Suprapubic skin (tissue), 4 donors: Measurements from ENCODE around the gene AGPS. TPM values are rescaled to one million over a fixed set of nuclear protein-coding genes. Genes with fewer than 3 reads are reported as not detected.
"Not testable (repeated sequence)": the region's sequence is repeated elsewhere in the genome, so short reads cannot be mapped to it uniquely, and the experiment has no call there.

Source experiments
- DNase-seq, 2 donors: peaks; one replicate each; pipeline ENCODE4 v3.0.0-alpha.2; 2019; ENCODE audit warnings: low spot score in 2 of 2
- H3K27ac ChIP-seq: fragments of 200-600 bp; sonication (generic); one replicate; pipeline ENCODE4 v1.5.1; 2019
- H3K27me3 ChIP-seq: fragments of 200-600 bp; sonication (generic); one replicate; pipeline ENCODE4 v1.5.1; 2019
- H3K36me3 ChIP-seq: fragments of 200-600 bp; sonication (generic); one replicate; pipeline ENCODE4 v1.5.1; 2019
- H3K4me1 ChIP-seq: fragments of 200-600 bp; sonication (generic); one replicate; pipeline ENCODE4 v1.5.1; 2019
- H3K4me3 ChIP-seq: fragments of 200-600 bp; sonication (generic); one replicate; pipeline ENCODE4 v1.5.1; 2019; ENCODE audit warnings: mild to moderate bottlenecking
- H3K9me3 ChIP-seq: fragments of 200-600 bp; sonication (generic); one replicate; pipeline ENCODE4 v1.5.1; 2019
- EP300 ChIP-seq: sonication (generic); formaldehyde crosslinking; IDR thresholded peaks from one replicate; pipeline ENCODE4 v1.6.1; 2017; ENCODE audit warnings: antibody characterized with exemption
- POLR2A ChIP-seq, 2 donors: fragments of 450-650 bp; IDR thresholded peaks; one replicate each; pipeline ENCODE4 v1.6.1; 2017; ENCODE audit warnings: antibody characterized with exemption in 2 of 2, mild to moderate bottlenecking in 2 of 2, moderate library complexity in 2 of 2
- POLR2AphosphoS5 ChIP-seq, 3 donors: sonication (generic); formaldehyde crosslinking; IDR thresholded peaks; one replicate each; pipeline ENCODE4 v1.6.1; 2017; ENCODE audit warnings: antibody characterized with exemption in 3 of 3
- WGBS: methylation state at CpG from one replicate; pipeline ENCODE4 v1.1.5; 2018; 5-methylcytosine and 5-hydroxymethylcytosine counted together
- total RNA-seq, 4 donors: library from RNA; depleted of rRNA; stranded (reverse); fragments of >200 nt; gene quantifications; one replicate each; pipeline ENCODE4 v1.1.0, GENCODE V29; 2016
- TF ChIP-seq, protein P1 (sequence below), 2 donors: fragments of 200-600 bp in 1 of 2; fragments of 450-650 bp in 1 of 2; sonication (generic) in 1 of 2; IDR thresholded peaks; one replicate each; pipeline ENCODE4 v1.5.1; 2016 to 2019; ENCODE audit warnings: antibody characterized with exemption in 2 of 2, mild to moderate bottlenecking in 1 of 2, moderate library complexity in 1 of 2

The AGPS gene
- total RNA-seq, 4 donors from 2014 or later = 10.9 to 19.4 (median 13.9) TPM

DNA sequence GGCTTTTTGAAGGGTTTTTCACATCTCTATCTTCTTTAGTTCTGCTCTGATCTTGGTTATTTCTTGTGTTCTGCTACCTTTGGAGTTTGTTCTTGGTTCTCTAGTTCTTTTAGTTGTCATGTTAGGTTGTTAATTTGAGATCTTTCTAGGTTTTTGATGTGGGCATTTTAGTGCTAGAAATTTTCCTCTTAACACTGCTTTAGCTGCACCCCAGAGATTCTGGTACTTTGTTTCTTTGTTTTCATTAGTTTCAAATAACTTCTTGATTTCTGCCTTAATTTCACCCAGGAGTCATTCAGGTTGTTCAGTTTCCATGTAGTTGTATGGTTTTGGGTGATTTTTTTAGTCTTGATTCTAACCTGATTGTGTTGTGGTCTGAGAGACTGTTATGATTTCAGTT, 34.7 kb downstream of the AGPS start:
- no peaks in the 10 kb centered on the region for H3K27me3 ChIP-seq
- H3K27ac ChIP-seq = no peak overlapping the region
- peaks cover 6% of the 10 kb centered on the region for H3K9me3 ChIP-seq
- DNase-seq = no peak
- no peaks in the 10 kb centered on the region for H3K4me1 ChIP-seq
- no peaks in the 10 kb centered on the region for H3K36me3 ChIP-seq
- TF ChIP-seq POLR2AphosphoS5 (IDR thresholded peaks at IDR 0.05) (no peak), EP300 (no peak), POLR2A (IDR thresholded peaks at IDR 0.05) (no peak)
- TF ChIP-seq, protein P1, sequence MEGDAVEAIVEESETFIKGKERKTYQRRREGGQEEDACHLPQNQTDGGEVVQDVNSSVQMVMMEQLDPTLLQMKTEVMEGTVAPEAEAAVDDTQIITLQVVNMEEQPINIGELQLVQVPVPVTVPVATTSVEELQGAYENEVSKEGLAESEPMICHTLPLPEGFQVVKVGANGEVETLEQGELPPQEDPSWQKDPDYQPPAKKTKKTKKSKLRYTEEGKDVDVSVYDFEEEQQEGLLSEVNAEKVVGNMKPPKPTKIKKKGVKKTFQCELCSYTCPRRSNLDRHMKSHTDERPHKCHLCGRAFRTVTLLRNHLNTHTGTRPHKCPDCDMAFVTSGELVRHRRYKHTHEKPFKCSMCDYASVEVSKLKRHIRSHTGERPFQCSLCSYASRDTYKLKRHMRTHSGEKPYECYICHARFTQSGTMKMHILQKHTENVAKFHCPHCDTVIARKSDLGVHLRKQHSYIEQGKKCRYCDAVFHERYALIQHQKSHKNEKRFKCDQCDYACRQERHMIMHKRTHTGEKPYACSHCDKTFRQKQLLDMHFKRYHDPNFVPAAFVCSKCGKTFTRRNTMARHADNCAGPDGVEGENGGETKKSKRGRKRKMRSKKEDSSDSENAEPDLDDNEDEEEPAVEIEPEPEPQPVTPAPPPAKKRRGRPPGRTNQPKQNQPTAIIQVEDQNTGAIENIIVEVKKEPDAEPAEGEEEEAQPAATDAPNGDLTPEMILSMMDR (IDR thresholded peaks at IDR 0.05) = no peak
- no peak overlapping the region for H3K4me3 ChIP-seq

DNA sequence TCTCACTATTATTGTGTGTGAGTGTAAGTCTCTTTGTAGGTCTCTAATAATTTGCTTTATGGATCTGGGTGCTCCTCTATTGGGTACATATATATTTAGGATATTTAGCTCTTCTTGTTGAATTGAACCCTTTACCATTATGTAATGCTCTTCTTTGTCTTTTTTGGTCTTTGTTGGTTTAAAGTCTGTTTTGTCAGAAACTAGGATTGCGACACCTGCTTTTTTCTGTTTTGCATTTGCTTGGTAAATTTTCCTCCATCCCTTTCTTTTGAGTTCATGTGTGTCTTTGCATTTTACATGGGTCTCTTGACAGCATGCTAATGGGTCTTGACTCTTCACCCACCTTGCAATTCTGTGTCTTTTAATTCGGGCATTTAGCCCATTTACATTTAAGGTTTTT, 35.4 kb downstream of the AGPS start:
- H3K36me3 ChIP-seq, H3K4me3 ChIP-seq, H3K4me1 ChIP-seq, H3K27ac ChIP-seq, DNase-seq, H3K9me3 ChIP-seq, H3K27me3 ChIP-seq: not testable (repeated sequence)
- WGBS = 94% methylated on average over 2 of the region's 2 CpGs

DNA sequence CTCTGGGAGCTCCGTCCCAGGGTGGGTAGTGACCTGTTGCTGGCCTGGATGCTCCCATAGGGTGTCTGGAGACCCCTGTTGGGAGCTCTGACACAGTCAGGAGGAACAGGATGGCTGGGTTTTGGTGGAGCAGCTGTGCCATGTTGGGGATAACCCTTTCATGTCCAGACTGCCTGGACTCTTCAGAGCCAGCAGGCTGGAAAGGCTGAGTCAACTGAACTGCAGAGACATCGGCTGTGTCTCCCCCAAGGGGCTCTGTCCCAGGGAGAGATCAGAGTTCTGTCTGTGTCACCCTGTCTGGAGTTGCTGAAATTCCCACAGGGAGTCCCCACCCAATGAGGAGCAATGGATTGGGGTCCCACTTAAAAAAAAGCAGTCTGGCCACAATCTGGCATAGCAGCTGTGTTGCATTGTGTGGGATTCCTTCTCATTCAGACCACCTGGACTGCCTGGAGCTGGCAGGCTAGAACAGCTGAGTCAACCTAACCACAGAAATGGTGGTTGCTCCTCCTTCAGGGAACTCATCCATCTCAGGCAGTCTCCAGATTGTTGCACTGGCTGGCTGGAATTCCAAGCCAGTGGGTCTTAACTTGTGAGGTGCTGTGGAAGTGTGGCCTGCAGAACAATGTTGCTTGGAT, 37.2 kb downstream of the AGPS start:
- TF ChIP-seq POLR2AphosphoS5 (IDR thresholded peaks at IDR 0.05) = no peak
- no peak for TF ChIP-seq POLR2A (IDR thresholded peaks at IDR 0.05)
- TF ChIP-seq, protein P1 (IDR thresholded peaks at IDR 0.05) = no peak
- no peak for TF ChIP-seq EP300
- no peak overlapping the region for H3K4me3 ChIP-seq
- H3K9me3 ChIP-seq = peaks cover 12% of the 10 kb centered on the region
- H3K36me3 ChIP-seq = no peaks in the 10 kb centered on the region
- 100% methylated on average over 2 of the region's 2 CpGs for WGBS
- no peak for DNase-seq
- no peaks in the 10 kb centered on the region for H3K27me3 ChIP-seq
- H3K4me1 ChIP-seq = no peaks in the 10 kb centered on the region
- H3K27ac ChIP-seq = no peak overlapping the region

DNA sequence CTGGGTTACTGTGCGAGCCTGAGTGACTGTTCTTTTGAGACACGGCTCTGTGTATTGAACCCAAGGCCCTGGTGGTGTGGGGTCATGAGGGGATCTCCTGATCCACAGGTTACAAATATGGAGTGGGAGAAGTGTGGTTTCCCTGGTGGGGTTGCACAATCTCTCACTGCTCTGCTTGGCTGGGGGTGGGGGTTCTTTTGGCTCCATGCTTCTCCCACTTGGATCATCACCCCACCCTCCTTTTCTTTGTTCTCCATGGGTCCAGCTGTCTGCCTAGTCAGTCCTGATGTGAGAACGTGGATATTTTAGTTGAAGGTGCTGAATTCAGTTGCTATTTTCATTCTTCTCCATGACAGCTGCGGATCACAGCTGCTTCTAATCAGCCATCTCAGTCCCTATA, 37.8 kb downstream of the AGPS start:
- H3K36me3 ChIP-seq = no peaks in the 10 kb centered on the region
- no peak overlapping the region for H3K4me3 ChIP-seq
- 67% methylated on average over 4 of the region's 4 CpGs for WGBS
- TF ChIP-seq, protein P1 (IDR thresholded peaks at IDR 0.05) = no peak
- TF ChIP-seq POLR2AphosphoS5 (IDR thresholded peaks at IDR 0.05) = no peak
- TF ChIP-seq POLR2A (IDR thresholded peaks at IDR 0.05) = no peak
- no peak for TF ChIP-seq EP300
- H3K4me1 ChIP-seq = no peaks in the 10 kb centered on the region
- H3K27me3 ChIP-seq = no peaks in the 10 kb centered on the region
- H3K9me3 ChIP-seq = peaks cover 12% of the 10 kb centered on the region
- no peak overlapping the region for H3K27ac ChIP-seq
- DNase-seq = no peak

DNA sequence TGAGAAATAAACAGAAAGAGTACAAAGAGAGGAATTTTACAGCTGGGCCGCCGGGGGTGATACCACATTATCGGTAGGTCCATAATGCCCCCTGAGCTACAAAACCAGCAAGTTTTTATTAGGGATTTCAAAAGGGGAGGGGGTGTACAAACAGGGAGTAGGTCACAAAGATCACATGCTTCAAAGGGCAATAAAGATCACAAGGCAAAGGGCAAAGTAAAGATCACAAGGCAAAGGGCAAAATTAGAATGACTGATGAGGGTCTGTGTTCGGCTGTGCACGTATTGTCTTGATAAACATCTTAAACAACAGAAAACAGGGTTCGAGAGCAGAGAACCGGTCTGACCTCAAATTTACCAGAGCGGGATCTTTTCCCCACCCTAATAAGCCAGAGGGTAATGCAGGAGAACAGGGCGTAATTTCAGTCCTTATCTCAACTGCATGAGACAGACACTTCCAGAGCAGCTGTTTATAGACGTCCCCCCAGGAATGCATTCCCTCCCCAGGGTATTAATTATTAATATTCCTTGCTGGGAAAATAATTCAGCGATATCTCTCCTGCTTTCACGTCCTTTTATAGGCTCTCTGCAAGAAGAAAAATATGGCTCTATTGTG, 38.6 kb downstream of the AGPS start:
- DNase-seq, H3K27me3 ChIP-seq, H3K4me1 ChIP-seq, H3K4me3 ChIP-seq, H3K36me3 ChIP-seq, H3K27ac ChIP-seq: not testable (repeated sequence)
- peaks cover 12% of the 10 kb centered on the region for H3K9me3 ChIP-seq
- 90% methylated on average over 12 of the region's 12 CpGs for WGBS

DNA sequence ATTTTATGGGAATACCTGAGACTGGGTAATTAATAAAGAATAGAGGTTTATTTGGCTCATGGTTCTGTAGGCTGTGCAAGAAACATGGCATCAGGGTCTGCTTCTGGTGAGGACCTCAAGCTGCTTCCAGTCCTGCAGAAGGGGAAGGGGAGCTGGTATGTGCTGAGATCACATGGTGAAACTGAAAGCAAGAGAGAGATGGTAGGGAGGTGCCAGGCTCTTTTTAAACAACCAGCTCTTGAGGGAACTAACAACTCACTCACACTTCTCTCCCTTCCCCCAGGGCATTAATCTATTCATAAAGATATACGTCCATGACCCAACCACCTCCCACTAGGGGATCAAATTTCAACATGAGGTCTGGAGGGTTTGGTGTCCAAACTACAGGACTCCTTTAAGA, 40.1 kb downstream of the AGPS start:
- TF ChIP-seq, protein P1 (IDR thresholded peaks at IDR 0.05) = no peak
- TF ChIP-seq EP300 = no peak
- no peak for TF ChIP-seq POLR2AphosphoS5 (IDR thresholded peaks at IDR 0.05)
- no peak for TF ChIP-seq POLR2A (IDR thresholded peaks at IDR 0.05)
- 50% methylated on average over 1 of the region's 1 CpG for WGBS
- no peak for DNase-seq

More for the DNA sequence above, 40.1 kb downstream of the AGPS start:
- H3K4me3 ChIP-seq = no peak overlapping the region
- H3K27me3 ChIP-seq = no peaks in the 10 kb centered on the region
- no peak overlapping the region for H3K27ac ChIP-seq
- no peaks in the 10 kb centered on the region for H3K36me3 ChIP-seq
- peaks cover 6% of the 10 kb centered on the region for H3K9me3 ChIP-seq
- H3K4me1 ChIP-seq = no peaks in the 10 kb centered on the region
